GM10248 (cell line): ENCODE data around the gene MOGAT2.

Experiments used
- CTCF ChIA-PET: fragments of 300-600 bp; sonication (Branson Sonifier 250); formaldehyde crosslinking; extraction: SDS; loops from one replicate; lab custom pipeline; 2021; ENCODE audit warnings: antibody characterized with exemption; lab: Yijun Ruan, JAX
- POLR2A ChIA-PET: fragments of 350-650 bp; sonication (Branson Sonifier 250); formaldehyde crosslinking; extraction: SDS; loops from one replicate; lab custom pipeline; 2020; ENCODE audit warnings: antibody characterized with exemption; lab: Yijun Ruan, JAX
- DNase-seq: peaks from one replicate; pipeline ENCODE4 v3.0.0; 2012; ENCODE audit errors: extremely low spot score
- CTCF ChIP-seq: IDR thresholded peaks from 2 replicates; pipeline ENCODE4 v1.5.1; 2012; ENCODE audit warnings: mild to moderate bottlenecking, low read depth; ENCODE audit errors: extremely low read depth, missing control alignments, control extremely low read depth

MOGAT2 gene

GRCh38 chr11:75767793-75768111, 50.1 kb downstream of the MOGAT2 start:
- no peak for DNase-seq
- ChIA-PET CTCF (interaction anchor here (1.2 to 1.4 kb wide), 2 partner anchors 9 to 35 kb away, joined by 3 to 5 read pairs; no protein-coding TSS in a partner anchor), POLR2A (no interaction called here)
- no peak for TF ChIP-seq CTCF

- TF ChIP-seq CTCF = peak; percentile 29
- POLR2A ChIA-PET = no interaction called here
- peak; percentile 88 for DNase-seq
- CTCF ChIA-PET = interaction anchor here (0.6 to 1.6 kb wide), 7 partner anchors 9 to 376 kb away, joined by 3 to 5 read pairs (median 3); no protein-coding TSS in a partner anchor
Measured at GRCh38 chr11:75768112-75768908, 50.7 kb downstream of the MOGAT2 start, which contains the start of gene DGAT2. Gene DGAT2 (plus strand): TSS chr11:75768778. CDS start chr11:75768992, 214 bp downstream.

GRCh38 chr11:75768909-75769771, 51.5 kb downstream of the MOGAT2 start:
- CTCF ChIA-PET = interaction anchor here (0.6 to 1.6 kb wide), 9 partner anchors 8 to 376 kb away, joined by 3 to 5 read pairs (median 3); no protein-coding TSS in a partner anchor
- no peak for TF ChIP-seq CTCF
- DNase-seq = no peak
- POLR2A ChIA-PET = interaction anchor here (0.6 kb wide), 2 partner anchors 91 to 393 kb away, joined by 3 to 4 read pairs; no protein-coding TSS in a partner anchor

- no peak for TF ChIP-seq CTCF
- CTCF ChIA-PET = interaction anchor here (0.8 to 1.3 kb wide), 5 partner anchors 15 to 129 kb away, joined by 3 to 6 read pairs (median 3); no protein-coding TSS in a partner anchor
- POLR2A ChIA-PET = interaction anchor here (0.6 kb wide), 2 partner anchors 90 to 392 kb away, joined by 3 to 4 read pairs; no protein-coding TSS in a partner anchor
- DNase-seq = no peak
Measured at GRCh38 chr11:75770102-75770501, 52.5 kb downstream of the MOGAT2 start.

GRCh38 chr11:75771646-75772410, 54.2 kb downstream of the MOGAT2 start:
- TF ChIP-seq CTCF = no peak
- no peak for DNase-seq
- ChIA-PET CTCF (interaction anchor here (1.3 kb wide), 1 partner anchor 21 kb away, joined by 3 read pairs; no protein-coding TSS in a partner anchor), POLR2A (no interaction called here)
